Liver (tissue), 9 donors: ENCODE results near the gene RAB11FIP3. TPM values are rescaled to one million over a fixed set of nuclear protein-coding genes. Genes with fewer than 3 reads are reported as not detected.

Experiments
- DNase-seq: peaks from one replicate; pipeline ENCODE4 v3.0.0-alpha.2; 2017; ENCODE audit warnings: low spot score
- H3K27ac ChIP-seq, 2 donors: one replicate each; pipeline ENCODE4 v1.7.0; 2013; ENCODE audit warnings: inconsistent platforms in 2 of 2, low read length in 2 of 2, control low read depth in 1 of 2, low read depth in 1 of 2, mild to moderate bottlenecking in 1 of 2
- H3K27me3 ChIP-seq, 4 donors: one replicate each; pipeline versions ENCODE4 v1.6.1 to v1.7.0; 2013; ENCODE audit warnings: low read length in 3 of 4, inconsistent platforms in 1 of 4, mild to moderate bottlenecking in 1 of 4, moderate library complexity in 1 of 4; ENCODE audit not compliant: control insufficient read depth in 4 of 4, insufficient read depth in 4 of 4
- H3K36me3 ChIP-seq, 4 donors: one replicate each; pipeline versions ENCODE4 v1.6.1 to v1.7.0; 2013; ENCODE audit warnings: low read length in 3 of 4, mild to moderate bottlenecking in 3 of 4, low read depth in 1 of 4, moderate library complexity in 1 of 4; ENCODE audit not compliant: control insufficient read depth in 4 of 4, insufficient read depth in 3 of 4
- H3K4me1 ChIP-seq, 4 donors: one replicate each; pipeline versions ENCODE4 v1.6.1 to v1.7.0; 2013; ENCODE audit warnings: low read length in 3 of 4, mild to moderate bottlenecking in 3 of 4, moderate library complexity in 1 of 4; ENCODE audit not compliant: control insufficient read depth in 4 of 4, insufficient read depth in 4 of 4
- H3K4me3 ChIP-seq, 3 donors: one replicate each; pipeline versions ENCODE4 v1.6.1 to v1.7.0; 2013; ENCODE audit warnings: low read length in 3 of 3, control low read depth in 1 of 3, low read depth in 1 of 3, mild to moderate bottlenecking in 1 of 3
- H3K9ac ChIP-seq, 2 donors: one replicate each; pipeline ENCODE4 v1.7.0; 2013; ENCODE audit warnings: low read length in 2 of 2, mild to moderate bottlenecking in 2 of 2, moderate library complexity in 2 of 2, control low read depth in 1 of 2, low read depth in 1 of 2
- H3K9me3 ChIP-seq, 4 donors: one replicate each; pipeline versions ENCODE4 v1.6.1 to v1.7.0; 2013; ENCODE audit warnings: low read length in 3 of 4; ENCODE audit not compliant: control insufficient read depth in 4 of 4
- ATF3 ChIP-seq: IDR thresholded peaks from 2 replicates; pipeline ENCODE4 v1.6.1; 2016; ENCODE audit warnings: antibody characterized with exemption
- CTCF ChIP-seq: fragments of 150-350 bp; IDR thresholded peaks from 2 replicates; pipeline ENCODE4 v1.5.1; 2017; ENCODE audit warnings: improper control_type of control experiment, low read depth, low read length; ENCODE audit not compliant: missing input control
- EGR1 ChIP-seq, 2 donors: IDR thresholded peaks; 2 replicates each; pipeline ENCODE4 v1.6.1; 2016 to 2018; ENCODE audit warnings: antibody characterized with exemption in 2 of 2, low read depth in 2 of 2
- FOXA1 ChIP-seq: IDR thresholded peaks from 2 replicates; pipeline ENCODE4 v1.6.1; 2016; ENCODE audit warnings: antibody characterized with exemption
- FOXA2 ChIP-seq: IDR thresholded peaks from 2 replicates; pipeline ENCODE4 v1.6.1; 2016; ENCODE audit warnings: antibody characterized with exemption
- HNF4A ChIP-seq, 2 donors: conservative IDR thresholded peaks; 2 replicates each; pipeline ENCODE4 v1.6.1; 2016; ENCODE audit warnings: antibody characterized with exemption in 2 of 2, mild to moderate bottlenecking in 2 of 2
- HNF4G ChIP-seq: IDR thresholded peaks from 2 replicates; pipeline ENCODE4 v1.6.1; 2016; ENCODE audit warnings: antibody characterized with exemption
- JUND ChIP-seq, 2 donors: IDR thresholded peaks; 2 replicates each; pipeline ENCODE4 v1.6.1; 2016; ENCODE audit warnings: antibody characterized with exemption in 2 of 2
- MAX ChIP-seq: IDR thresholded peaks from 2 replicates; pipeline ENCODE4 v1.6.1; 2016; ENCODE audit warnings: antibody characterized with exemption
- NR2F2 ChIP-seq: IDR thresholded peaks from 2 replicates; pipeline ENCODE4 v1.6.1; 2016; ENCODE audit warnings: antibody characterized with exemption
- RAD21 ChIP-seq, 2 donors: IDR thresholded peaks; 2 replicates each; pipeline ENCODE4 v1.6.1; 2016; ENCODE audit warnings: antibody characterized with exemption in 2 of 2, mild to moderate bottlenecking in 2 of 2
- RXRA ChIP-seq, 2 donors: IDR thresholded peaks; 2 replicates each; pipeline ENCODE4 v1.6.1; 2017 to 2018; ENCODE audit warnings: antibody characterized with exemption in 2 of 2, mild to moderate bottlenecking in 1 of 2
- SP1 ChIP-seq: IDR thresholded peaks from 2 replicates; pipeline ENCODE4 v1.6.1; 2018; ENCODE audit warnings: antibody characterized with exemption, mild to moderate bottlenecking
- TAF1 ChIP-seq: conservative IDR thresholded peaks from 2 replicates; pipeline ENCODE4 v1.6.1; 2016; ENCODE audit warnings: antibody characterized with exemption, mild to moderate bottlenecking
- YY1 ChIP-seq: IDR thresholded peaks from 2 replicates; pipeline ENCODE4 v1.6.1; 2016; ENCODE audit warnings: antibody characterized with exemption, mild to moderate bottlenecking
- ZBTB33 ChIP-seq: IDR thresholded peaks from 2 replicates; pipeline ENCODE4 v1.6.1; 2016; ENCODE audit warnings: antibody characterized with exemption
- WGBS: extraction: QIAGEN DNeasy Blood & Tissue Kit; methylation state at CpG from one replicate; pipeline ENCODE4 v1.1.7; 2013; 5-methylcytosine and 5-hydroxymethylcytosine counted together
- polyA plus RNA-seq, 2 donors: library from polyadenylated mRNA; stranded (reverse) in 1 of 2; unstranded in 1 of 2; fragments of 200-250 nt in 1 of 2; fragments of >200 nt in 1 of 2; fragmentation: Nextera tagmentation in 1 of 2; extraction: Ambion mirVana in 1 of 2; gene quantifications; one replicate each; pipeline versions ENCODE4 v1.2.1 to v1.2.3, GENCODE V29; 2013 to 2015
- total RNA-seq, 2 donors: library from RNA; depleted of rRNA; stranded (reverse); fragments of >200 nt; gene quantifications; one replicate each; pipeline ENCODE4 v1.2.3, GENCODE V29; 2014
- donor health status: healthy.
- donor health status: healthy.
- donor health status: healthy.
- donor health status: healthy.
- donor health status: healthy.

The RAB11FIP3 gene
- total and polyA plus RNA-seq, 4 donors = 3.5 to 29.4 (median 15.7) TPM

GRCh38 chr16:397736-398332, 27.6 kb upstream of the RAB11FIP3 start:
- H3K9me3 ChIP-seq = no peaks in the 10 kb centered on the region
- no peak for TF ChIP-seq HNF4A (conservative IDR thresholded peaks at IDR 0.05)
- no peak for TF ChIP-seq RXRA (IDR thresholded peaks at IDR 0.05)
- peak; percentile 49 for TF ChIP-seq CTCF
- TF ChIP-seq FOXA1 = no peak
- no peak for TF ChIP-seq TAF1
- peak in 1 of 2 donors; percentile 55 for TF ChIP-seq RAD21 (IDR thresholded peaks at IDR 0.05)
- H3K27ac ChIP-seq = peak overlapping the region; percentile 13 to 54
- H3K36me3 ChIP-seq = no peaks in the 10 kb centered on the region
- peak overlapping the region in 1 of 3 donors; percentile 78 for H3K4me3 ChIP-seq
- H3K9ac ChIP-seq = peak overlapping the region in 1 of 2 donors; percentile 25
- H3K27me3 ChIP-seq = no peaks in the 10 kb centered on the region
- DNase-seq = peak; percentile 56
- H3K4me1 ChIP-seq = peaks cover 3 to 32% (median 16%) of the 10 kb centered on the region in 4 donors
- WGBS = 33% methylated on average over 29 of the region's 29 CpGs

- Histone ChIP-seq H3K27ac (peak overlapping the region; percentile 13 to 54), H3K4me1 (peaks cover 6 to 40% (median 17%) of the 10 kb centered on the region in 4 donors), H3K4me3 (no peak overlapping the region), H3K27me3 (no peaks in the 10 kb centered on the region), H3K9ac (peak overlapping the region in 1 of 2 donors; percentile 25), H3K9me3 (no peaks in the 10 kb centered on the region), H3K36me3 (no peaks in the 10 kb centered on the region)
- peak; percentile 46 for DNase-seq
- TF ChIP-seq NR2F2 (no peak), HNF4A (conservative IDR thresholded peaks at IDR 0.05) (no peak), EGR1 (IDR thresholded peaks at IDR 0.05; ENCODE audit: low read depth in 2 of 2) (no peak)
- WGBS = 88% methylated on average over 24 of the region's 24 CpGs
These were observed 26.7 kb upstream of the RAB11FIP3 start for GRCh38 chr16:398561-399339.

GRCh38 chr16:399340-400019, 26.0 kb upstream of the RAB11FIP3 start:
- H3K27ac ChIP-seq = no peak overlapping the region
- H3K36me3 ChIP-seq = no peaks in the 10 kb centered on the region
- H3K9me3 ChIP-seq = no peaks in the 10 kb centered on the region
- no peak for TF ChIP-seq EGR1 (IDR thresholded peaks at IDR 0.05; ENCODE audit: low read depth in 2 of 2)
- no peak for TF ChIP-seq NR2F2
- TF ChIP-seq YY1 = no peak
- no peak for TF ChIP-seq ATF3
- no peak for TF ChIP-seq RAD21 (IDR thresholded peaks at IDR 0.05)
- no peak for TF ChIP-seq JUND (IDR thresholded peaks at IDR 0.05)
- TF ChIP-seq FOXA2 = no peak
- no peak for TF ChIP-seq TAF1
- no peak for TF ChIP-seq ZBTB33
- no peak for TF ChIP-seq HNF4A (conservative IDR thresholded peaks at IDR 0.05)
- TF ChIP-seq HNF4G = no peak
- TF ChIP-seq SP1 = no peak
- TF ChIP-seq MAX = no peak
- no peak for TF ChIP-seq RXRA (IDR thresholded peaks at IDR 0.05)
- H3K9ac ChIP-seq = no peak overlapping the region
- H3K27me3 ChIP-seq = no peaks in the 10 kb centered on the region
- WGBS = 93% methylated on average over 22 of the region's 22 CpGs
- H3K4me1 ChIP-seq = peaks cover 6 to 40% (median 17%) of the 10 kb centered on the region in 4 donors
- DNase-seq = peak; percentile 70
- no peak overlapping the region for H3K4me3 ChIP-seq
